Neural cell (in vitro differentiated cells): ENCODE data around the gene LELP1. TPM values are rescaled to one million over a fixed set of nuclear protein-coding genes. Genes with fewer than 3 reads are reported as not detected.

Source experiments
- H2AFZ ChIP-seq: fragments of 200-600, 300-800 bp; sonication (generic), shearing (Covaris generic); 2 replicates; pipeline ENCODE4 v1.6.0; 2014; ENCODE audit warnings: low read depth, mild to moderate bottlenecking, antibody characterized with exemption, low read length, moderate library complexity
- H3F3A ChIP-seq: fragments of 200-600 bp; shearing (Covaris generic); 2 replicates; pipeline ENCODE4 v1.6.1; 2016; ENCODE audit warnings: mild to moderate bottlenecking, moderate library complexity, mixed read lengths, antibody characterized with exemption, low read length; ENCODE audit not compliant: insufficient read depth, poor library complexity, severe bottlenecking
- H3K27ac ChIP-seq: fragments of 200-600, 300-800 bp; sonication (generic), shearing (Covaris generic); 2 replicates; pipeline ENCODE4 v1.5.1; 2014; ENCODE audit warnings: mild to moderate bottlenecking, low read length, moderate library complexity
- H3K27me3 ChIP-seq: fragments of 300-800, 200-600 bp; sonication (generic), shearing (Covaris generic); 2 replicates; pipeline ENCODE4 v1.6.0; 2014; ENCODE audit warnings: mild to moderate bottlenecking, low read depth, low read length, moderate library complexity; ENCODE audit not compliant: insufficient read depth
- H3K36me3 ChIP-seq: fragments of 300-800, 200-600 bp; sonication (generic), shearing (Covaris generic); 2 replicates; pipeline ENCODE4 v1.5.1; 2014; ENCODE audit warnings: mild to moderate bottlenecking, antibody characterized with exemption, low read length, moderate library complexity; ENCODE audit not compliant: insufficient read depth
- H3K4me2 ChIP-seq: fragments of 300-800, 200-600 bp; sonication (generic), shearing (Covaris generic); 2 replicates; pipeline ENCODE4 v1.6.0; 2014; ENCODE audit warnings: mild to moderate bottlenecking, low read length
- H3K4me3 ChIP-seq: fragments of 300-800, 200-600 bp; sonication (generic), shearing (Covaris generic); 2 replicates; pipeline ENCODE4 v1.5.1; 2014; ENCODE audit warnings: mild to moderate bottlenecking, low read length, moderate library complexity
- H3K79me2 ChIP-seq: fragments of 200-600 bp; shearing (Covaris generic); replicated peaks from 2 replicates; pipeline ENCODE4 v1.6.0; 2014; ENCODE audit warnings: mild to moderate bottlenecking, low read length, moderate library complexity; ENCODE audit not compliant: insufficient read depth
- H3K9ac ChIP-seq: fragments of 300-800, 200-600 bp; sonication (generic), shearing (Covaris generic); 2 replicates; pipeline ENCODE4 v1.6.1; 2016; ENCODE audit warnings: mild to moderate bottlenecking, low read length, mixed read lengths
- H3K9me2 ChIP-seq: fragments of 200-600 bp; shearing (Covaris generic); 2 replicates; pipeline ENCODE4 v1.6.1; 2016; ENCODE audit warnings: mild to moderate bottlenecking, low read length, mixed read lengths; ENCODE audit not compliant: insufficient read depth
- H3K9me3 ChIP-seq: fragments of 200-600, 300-800 bp; sonication (generic), shearing (Covaris generic); 2 replicates; pipeline ENCODE4 v1.6.1; 2016; ENCODE audit warnings: mild to moderate bottlenecking, mixed run types, low read length, moderate library complexity, mixed read lengths
- H4K20me1 ChIP-seq: fragments of 200-600 bp; shearing (Covaris generic); 2 replicates; pipeline ENCODE4 v1.6.1; 2016; ENCODE audit warnings: mild to moderate bottlenecking, mixed run types; ENCODE audit not compliant: insufficient read depth
- CTCF ChIP-seq: fragments of 450-650 bp; IDR thresholded peaks from 2 replicates; pipeline ENCODE4 v1.5.1; 2014; ENCODE audit warnings: antibody characterized with exemption, mild to moderate bottlenecking, moderate library complexity; ENCODE audit not compliant: poor library complexity, severe bottlenecking
- EP300 ChIP-seq: fragments of 450-650 bp; conservative IDR thresholded peaks from 2 replicates; pipeline ENCODE4 v1.6.1; 2014; ENCODE audit warnings: antibody characterized with exemption, mild to moderate bottlenecking, moderate library complexity; ENCODE audit not compliant: poor library complexity, severe bottlenecking
- EZH2 ChIP-seq: fragments of 200-600, 300-800 bp; shearing (Covaris generic), sonication (generic); IDR thresholded peaks from 2 replicates; pipeline ENCODE4 v1.6.1; 2014; ENCODE audit warnings: antibody characterized with exemption, low read length, borderline replicate concordance, mild to moderate bottlenecking; ENCODE audit not compliant: insufficient read depth, poor library complexity, severe bottlenecking
- MXI1 ChIP-seq: fragments of 450-650 bp; conservative IDR thresholded peaks from 2 replicates; pipeline ENCODE4 v1.6.1; 2014; ENCODE audit warnings: antibody characterized with exemption, mild to moderate bottlenecking; ENCODE audit not compliant: poor library complexity, severe bottlenecking
- POLR2AphosphoS5 ChIP-seq: IDR thresholded peaks from 2 replicates; pipeline ENCODE4 v1.6.1; 2012
- RAD21 ChIP-seq: fragments of 450-650 bp; conservative IDR thresholded peaks from 2 replicates; pipeline ENCODE4 v1.6.1; 2014; ENCODE audit warnings: antibody characterized with exemption, mild to moderate bottlenecking, moderate library complexity
- SMC3 ChIP-seq: fragments of 450-650 bp; conservative IDR thresholded peaks from 2 replicates; pipeline ENCODE4 v1.6.1; 2014; ENCODE audit warnings: antibody characterized with exemption, mild to moderate bottlenecking, moderate library complexity; ENCODE audit not compliant: poor library complexity
- TAF1 ChIP-seq: IDR thresholded peaks from 2 replicates; pipeline ENCODE4 v1.6.1; 2012; ENCODE audit warnings: low read depth
- polyA plus RNA-seq: library from polyadenylated mRNA; depleted of rRNA; stranded (reverse); fragments of >200 nt; gene quantifications from 2 replicates; pipeline ENCODE4 v1.2.3, GENCODE V29; 2014
- TF ChIP-seq, protein P1 (sequence below): IDR thresholded peaks from 2 replicates; pipeline ENCODE4 v1.6.1; 2012; ENCODE audit warnings: borderline replicate concordance

The LELP1 gene
- polyA plus RNA-seq, 1 donor from 2014 or later: not detected

GRCh38 chr1:153213519-153213918 is 10.3 kb downstream of the LELP1 start:
- Histone ChIP-seq H3K27ac (no peak overlapping the region), H4K20me1 (no peaks in the 10 kb centered on the region), H3F3A (no peaks in the 10 kb centered on the region), H3K9me2 (no peaks in the 10 kb centered on the region), H3K79me2 (no peaks in the 10 kb centered on the region), H2AFZ (no peak overlapping the region), H3K4me2 (no peak overlapping the region), H3K9me3 (no peaks in the 10 kb centered on the region), H3K9ac (no peak overlapping the region), H3K27me3 (no peaks in the 10 kb centered on the region), H3K4me3 (no peak overlapping the region), H3K36me3 (no peaks in the 10 kb centered on the region)
- TF ChIP-seq MXI1 (no peak), POLR2AphosphoS5 (no peak), EP300 (no peak), SMC3 (no peak), TAF1 (no peak), EZH2 (no peak), RAD21 (no peak), CTCF (no peak)
- TF ChIP-seq, protein P1, sequence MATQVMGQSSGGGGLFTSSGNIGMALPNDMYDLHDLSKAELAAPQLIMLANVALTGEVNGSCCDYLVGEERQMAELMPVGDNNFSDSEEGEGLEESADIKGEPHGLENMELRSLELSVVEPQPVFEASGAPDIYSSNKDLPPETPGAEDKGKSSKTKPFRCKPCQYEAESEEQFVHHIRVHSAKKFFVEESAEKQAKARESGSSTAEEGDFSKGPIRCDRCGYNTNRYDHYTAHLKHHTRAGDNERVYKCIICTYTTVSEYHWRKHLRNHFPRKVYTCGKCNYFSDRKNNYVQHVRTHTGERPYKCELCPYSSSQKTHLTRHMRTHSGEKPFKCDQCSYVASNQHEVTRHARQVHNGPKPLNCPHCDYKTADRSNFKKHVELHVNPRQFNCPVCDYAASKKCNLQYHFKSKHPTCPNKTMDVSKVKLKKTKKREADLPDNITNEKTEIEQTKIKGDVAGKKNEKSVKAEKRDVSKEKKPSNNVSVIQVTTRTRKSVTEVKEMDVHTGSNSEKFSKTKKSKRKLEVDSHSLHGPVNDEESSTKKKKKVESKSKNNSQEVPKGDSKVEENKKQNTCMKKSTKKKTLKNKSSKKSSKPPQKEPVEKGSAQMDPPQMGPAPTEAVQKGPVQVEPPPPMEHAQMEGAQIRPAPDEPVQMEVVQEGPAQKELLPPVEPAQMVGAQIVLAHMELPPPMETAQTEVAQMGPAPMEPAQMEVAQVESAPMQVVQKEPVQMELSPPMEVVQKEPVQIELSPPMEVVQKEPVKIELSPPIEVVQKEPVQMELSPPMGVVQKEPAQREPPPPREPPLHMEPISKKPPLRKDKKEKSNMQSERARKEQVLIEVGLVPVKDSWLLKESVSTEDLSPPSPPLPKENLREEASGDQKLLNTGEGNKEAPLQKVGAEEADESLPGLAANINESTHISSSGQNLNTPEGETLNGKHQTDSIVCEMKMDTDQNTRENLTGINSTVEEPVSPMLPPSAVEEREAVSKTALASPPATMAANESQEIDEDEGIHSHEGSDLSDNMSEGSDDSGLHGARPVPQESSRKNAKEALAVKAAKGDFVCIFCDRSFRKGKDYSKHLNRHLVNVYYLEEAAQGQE: no peak

DNA sequence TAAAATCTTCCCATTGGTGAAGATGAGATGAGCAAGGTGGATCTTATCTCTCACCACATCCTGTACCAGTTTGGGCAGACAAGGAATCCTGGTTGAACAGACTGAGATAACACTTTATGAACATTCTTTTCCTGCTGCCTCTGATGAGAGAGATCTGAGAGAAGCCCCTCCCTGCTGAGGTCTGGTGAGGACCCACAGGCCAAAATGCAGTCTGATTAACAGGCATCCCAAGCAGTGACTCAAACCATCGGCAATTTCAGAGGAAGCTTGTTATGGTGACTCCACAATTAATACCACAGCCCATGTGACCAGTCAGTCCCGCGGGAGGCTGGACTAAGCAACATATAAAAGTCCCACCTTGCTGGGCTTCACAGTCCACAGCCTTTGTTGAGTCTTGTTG is 14.0 kb downstream of the LELP1 start, which contains the start of gene PRR9:
TSS of gene PRR9 (plus strand) at position 373 of the 400 bp plus-strand sequence. CDS start 561 bp downstream, outside the sequence.
- Histone ChIP-seq H2AFZ (no peak within 1 kb of the TSS), H3K36me3 (no peaks in the 10 kb centered on the region), H3K9me2 (no peaks in the 10 kb centered on the region), H3K9ac (no peak within 1 kb of the TSS), H3K4me3 (no peak within 1 kb of the TSS), H3K27me3 (no peaks in the 10 kb centered on the region), H4K20me1 (no peaks in the 10 kb centered on the region), H3K27ac (no peak within 1 kb of the TSS), H3K79me2 (no peaks in the 10 kb centered on the region), H3F3A (no peaks in the 10 kb centered on the region), H3K9me3 (no peaks in the 10 kb centered on the region), H3K4me2 (no peak within 1 kb of the TSS)
- TF ChIP-seq EP300: no peak
- TF ChIP-seq, protein P1: no peak
- no peak for TF ChIP-seq CTCF
- TF ChIP-seq TAF1: no peak
